ENCODE measurements around the gene REEP6.

Gene REEP6

DNA sequence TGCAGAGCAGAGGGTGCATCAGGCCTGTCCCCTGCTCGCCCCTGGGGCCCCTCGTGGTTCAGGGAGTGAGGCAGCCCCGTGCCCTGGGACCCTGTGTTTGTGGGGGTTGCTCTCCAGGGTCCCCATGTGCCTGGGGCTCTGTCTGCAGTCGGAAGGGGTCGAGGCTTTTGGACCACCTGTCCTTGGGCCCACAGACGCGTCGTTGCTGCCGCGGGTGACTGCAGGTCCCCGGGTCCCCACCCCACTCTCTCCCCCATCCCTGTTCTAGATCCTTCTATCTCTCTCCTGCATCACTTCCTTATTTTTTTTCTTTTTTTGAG lies 2.7 kb upstream of the REEP6 start:
- H3K36me3 ChIP-seq (ENCODE audit: insufficient read depth), result no peaks in the 10 kb centered on the region
- no peak overlapping the region for H2AFZ ChIP-seq (ENCODE audit: low read depth)
- no peak overlapping the region for H3K4me3 ChIP-seq (IDR thresholded peaks at IDR 0.05; ENCODE audit: insufficient read depth, low read depth, low read length)
- H3K27me3 ChIP-seq (ENCODE audit: insufficient read depth, low read depth), result peaks cover 49% of the 10 kb centered on the region
- no peak overlapping the region for H3K27ac ChIP-seq
- H3K9ac ChIP-seq, result no peak overlapping the region
- H4K20me1 ChIP-seq (ENCODE audit: insufficient read depth), result no peaks in the 10 kb centered on the region
- H3K79me2 ChIP-seq (ENCODE audit: insufficient read depth, low read depth), result no peaks in the 10 kb centered on the region
- peaks cover 7% of the 10 kb centered on the region for H3K4me1 ChIP-seq (ENCODE audit: low read depth, poor library complexity, severe bottlenecking)
- TF ChIP-seq, protein P1, sequence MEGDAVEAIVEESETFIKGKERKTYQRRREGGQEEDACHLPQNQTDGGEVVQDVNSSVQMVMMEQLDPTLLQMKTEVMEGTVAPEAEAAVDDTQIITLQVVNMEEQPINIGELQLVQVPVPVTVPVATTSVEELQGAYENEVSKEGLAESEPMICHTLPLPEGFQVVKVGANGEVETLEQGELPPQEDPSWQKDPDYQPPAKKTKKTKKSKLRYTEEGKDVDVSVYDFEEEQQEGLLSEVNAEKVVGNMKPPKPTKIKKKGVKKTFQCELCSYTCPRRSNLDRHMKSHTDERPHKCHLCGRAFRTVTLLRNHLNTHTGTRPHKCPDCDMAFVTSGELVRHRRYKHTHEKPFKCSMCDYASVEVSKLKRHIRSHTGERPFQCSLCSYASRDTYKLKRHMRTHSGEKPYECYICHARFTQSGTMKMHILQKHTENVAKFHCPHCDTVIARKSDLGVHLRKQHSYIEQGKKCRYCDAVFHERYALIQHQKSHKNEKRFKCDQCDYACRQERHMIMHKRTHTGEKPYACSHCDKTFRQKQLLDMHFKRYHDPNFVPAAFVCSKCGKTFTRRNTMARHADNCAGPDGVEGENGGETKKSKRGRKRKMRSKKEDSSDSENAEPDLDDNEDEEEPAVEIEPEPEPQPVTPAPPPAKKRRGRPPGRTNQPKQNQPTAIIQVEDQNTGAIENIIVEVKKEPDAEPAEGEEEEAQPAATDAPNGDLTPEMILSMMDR (conservative IDR thresholded peaks at IDR 0.05; ENCODE audit: low read depth, low read length), result no peak
- no peak overlapping the region for H3K4me2 ChIP-seq

GRCh38 chr19:1489463-1490310 lies 1.3 kb upstream of the REEP6 start:
- H2AFZ ChIP-seq (ENCODE audit: low read depth), result peak overlapping the region; percentile 94
- H3K36me3 ChIP-seq (ENCODE audit: insufficient read depth), result no peaks in the 10 kb centered on the region
- H3K27ac ChIP-seq, result no peak overlapping the region
- no peaks in the 10 kb centered on the region for H4K20me1 ChIP-seq (ENCODE audit: insufficient read depth)
- TF ChIP-seq, protein P1 (conservative IDR thresholded peaks at IDR 0.05; ENCODE audit: low read depth, low read length), result no peak
- peaks cover 60% of the 10 kb centered on the region for H3K27me3 ChIP-seq (ENCODE audit: insufficient read depth, low read depth)
- H3K4me3 ChIP-seq (IDR thresholded peaks at IDR 0.05; ENCODE audit: insufficient read depth, low read depth, low read length), result no peak overlapping the region
- H3K9ac ChIP-seq, result no peak overlapping the region; the same call in 1 of the 2 replicates
- peaks cover 7% of the 10 kb centered on the region for H3K4me1 ChIP-seq (ENCODE audit: low read depth, poor library complexity, severe bottlenecking)
- peak overlapping the region; percentile 93 for H3K4me2 ChIP-seq
- H3K79me2 ChIP-seq (ENCODE audit: insufficient read depth, low read depth), result no peaks in the 10 kb centered on the region

GRCh38 chr19:1490311-1491113 lies 469 bp upstream of the REEP6 start, which contains the start of gene PCSK4:
TSS of gene PCSK4 (minus strand) at chr19:1490350. CDS start at chr19:1490346, 4 bp downstream.
- Histone ChIP-seq H3K4me3 (IDR thresholded peaks at IDR 0.05; ENCODE audit: insufficient read depth, low read depth, low read length) (no peak within 1 kb of the TSS), H3K9ac (no peak within 1 kb of the TSS; the same call in 1 of the 2 replicates)

GRCh38 chr19:1491849-1492170 lies 829 bp downstream of the REEP6 start:
- no peaks in the 10 kb centered on the region for H4K20me1 ChIP-seq (ENCODE audit: insufficient read depth)
- peaks cover 7% of the 10 kb centered on the region for H3K4me1 ChIP-seq (ENCODE audit: low read depth, poor library complexity, severe bottlenecking)
- peaks cover 67% of the 10 kb centered on the region for H3K27me3 ChIP-seq (ENCODE audit: insufficient read depth, low read depth)
- TF ChIP-seq, protein P1 (conservative IDR thresholded peaks at IDR 0.05; ENCODE audit: low read depth, low read length), result no peak
- H3K9ac ChIP-seq, result no peak overlapping the region
- no peaks in the 10 kb centered on the region for H3K36me3 ChIP-seq (ENCODE audit: insufficient read depth)
- H2AFZ ChIP-seq (ENCODE audit: low read depth), result no peak overlapping the region
- H3K27ac ChIP-seq, result no peak overlapping the region
- no peak overlapping the region for H3K4me3 ChIP-seq (IDR thresholded peaks at IDR 0.05; ENCODE audit: insufficient read depth, low read depth, low read length)
- H3K4me2 ChIP-seq, result no peak overlapping the region
- no peaks in the 10 kb centered on the region for H3K79me2 ChIP-seq (ENCODE audit: insufficient read depth, low read depth)

More at GRCh38 chr19:1490311-1491113, 469 bp upstream of the REEP6 start, which contains the start of gene PCSK4:
- Histone ChIP-seq H3K27ac (no peak within 1 kb of the TSS), H3K4me1 (ENCODE audit: low read depth, poor library complexity, severe bottlenecking) (peaks cover 7% of the 10 kb centered on the region), H2AFZ (ENCODE audit: low read depth) (peak within 1 kb of the TSS; percentile 94), H3K27me3 (ENCODE audit: insufficient read depth, low read depth) (peaks cover 61% of the 10 kb centered on the region), H4K20me1 (ENCODE audit: insufficient read depth) (no peaks in the 10 kb centered on the region), H3K4me2 (peak within 1 kb of the TSS; percentile 93), H3K36me3 (ENCODE audit: insufficient read depth) (no peaks in the 10 kb centered on the region), H3K79me2 (ENCODE audit: insufficient read depth, low read depth) (no peaks in the 10 kb centered on the region)
- TF ChIP-seq, protein P1 (conservative IDR thresholded peaks at IDR 0.05; ENCODE audit: low read depth, low read length), result no peak
